OCI-LY7 (cell line): ENCODE results near the gene NCKAP1. TPM values are rescaled to one million over a fixed set of nuclear protein-coding genes. Genes with fewer than 3 reads are reported as not detected.

Experiments used
- BruUV-seq: library from RNA; stranded (reverse); fragments of 400-500 nt; replicated peaks from 2 replicates; lab custom pipeline; 2021; lab: Mats Ljungman, UMichigan
- CTCF ChIA-PET: fragments of 300-600 bp; sonication (Branson Sonifier 250); formaldehyde crosslinking; loops from one replicate; lab custom pipeline; 2022; ENCODE audit warnings: antibody characterized with exemption; ENCODE audit not compliant: unreplicated experiment; lab: Charles Lee
- POLR2A ChIA-PET: fragments of 300-600 bp; sonication (Branson Sonifier 250); formaldehyde crosslinking; loops from one replicate; lab custom pipeline; 2022; ENCODE audit warnings: antibody characterized with exemption; lab: Charles Lee
- DNase-seq: peaks from one replicate; pipeline ENCODE4 v3.0.0-alpha.2; 2015; ENCODE audit warnings: low spot score
- H2AFZ ChIP-seq: fragments of 200-600 bp; sonication (generic), shearing (Covaris generic); 2 replicates; pipeline ENCODE4 v1.6.1; 2014; ENCODE audit warnings: mild to moderate bottlenecking, antibody characterized with exemption, low read length, moderate library complexity
- H3K27ac ChIP-seq: fragments of 200-600 bp; sonication (generic); 2 replicates; pipeline ENCODE4 v1.5.1; 2014; ENCODE audit warnings: mixed run types, low read depth, mild to moderate bottlenecking, moderate library complexity, low read length, inconsistent platforms; ENCODE audit not compliant: poor library complexity, severe bottlenecking
- H3K36me3 ChIP-seq: fragments of 200-600 bp; sonication (generic); 2 replicates; pipeline ENCODE4 v1.6.1; 2014; ENCODE audit warnings: mild to moderate bottlenecking, antibody characterized with exemption, low read length, moderate library complexity, mixed read lengths; ENCODE audit not compliant: insufficient read depth
- H3K4me1 ChIP-seq: fragments of 200-600 bp; sonication (generic); 2 replicates; pipeline ENCODE4 v1.5.1; 2014; ENCODE audit warnings: mild to moderate bottlenecking, low read length; ENCODE audit not compliant: insufficient read depth, poor library complexity, severe bottlenecking
- H3K4me2 ChIP-seq: fragments of 200-600 bp; sonication (generic); 2 replicates; pipeline ENCODE4 v1.6.1; 2014; ENCODE audit warnings: mild to moderate bottlenecking, low read length
- H3K4me3 ChIP-seq: fragments of 200-600 bp; sonication (generic); 2 replicates; pipeline ENCODE4 v1.5.1; 2014; ENCODE audit warnings: mild to moderate bottlenecking, low read depth, low read length; ENCODE audit not compliant: poor library complexity, severe bottlenecking
- H3K79me2 ChIP-seq: fragments of 200-600 bp; sonication (generic); 2 replicates; pipeline ENCODE4 v1.6.1; 2016; ENCODE audit warnings: low read depth, mild to moderate bottlenecking, low read length, moderate library complexity, mixed read lengths; ENCODE audit not compliant: insufficient read depth
- H3K9me2 ChIP-seq: fragments of 200-600 bp; sonication (generic); 2 replicates; pipeline ENCODE4 v1.6.1; 2016; ENCODE audit warnings: mild to moderate bottlenecking, low read length, mixed read lengths; ENCODE audit not compliant: insufficient read depth
- H3K9me3 ChIP-seq: fragments of 200-600 bp; sonication (generic); 2 replicates; pipeline ENCODE4 v1.6.1; 2014; ENCODE audit warnings: mild to moderate bottlenecking, mixed run types, low read length, mixed read lengths
- H4K20me1 ChIP-seq: fragments of 200-600 bp; sonication (generic); 2 replicates; pipeline ENCODE4 v1.6.1; 2014; ENCODE audit warnings: mild to moderate bottlenecking, antibody characterized with exemption, low read length, moderate library complexity, mixed read lengths; ENCODE audit not compliant: insufficient read depth
- CTCF ChIP-seq: fragments of 200-600 bp; sonication (generic); conservative IDR thresholded peaks from 2 replicates; pipeline ENCODE4 v1.5.1; 2014; ENCODE audit warnings: mild to moderate bottlenecking, antibody characterized with exemption, low read length, moderate library complexity, mixed read lengths
- EZH2phosphoT487 ChIP-seq: fragments of 200-600 bp; sonication (generic); IDR thresholded peaks from 2 replicates; pipeline ENCODE4 v1.6.1; 2018; ENCODE audit warnings: low read depth, borderline replicate concordance, mild to moderate bottlenecking, mixed run types, antibody characterized with exemption, low read length, moderate library complexity, mixed read lengths
- intact Hi-C: fragments of 100-400 bp; cut with micrococcal nuclease; formaldehyde crosslinking; loops from one replicate; pipeline ENCODE4 v1.10.0; 2022; ENCODE audit not compliant: unreplicated experiment
- total RNA-seq, 2 experiments: library from RNA; depleted of rRNA in 1 of 2; stranded (reverse); fragments of >200 nt in 1 of 2; shearing (Covaris generic) in 1 of 2; gene quantifications; 2 replicates each; pipeline ENCODE4 v1.2.3, GENCODE V29; 2014 to 2022

NCKAP1 gene
- total RNA-seq, 2 experiments from 2014 or later: 0.06 to 0.55 TPM

- no peak for DNase-seq
- Histone ChIP-seq H3K4me1 (no peaks in the 10 kb centered on the region), H3K4me2 (no peak overlapping the region), H3K79me2 (no peaks in the 10 kb centered on the region), H3K9me3 (no peaks in the 10 kb centered on the region), H3K9me2 (no peaks in the 10 kb centered on the region), H4K20me1 (no peaks in the 10 kb centered on the region), H2AFZ (no peak overlapping the region), H3K27ac (no peak overlapping the region), H3K4me3 (no peak overlapping the region), H3K36me3 (no peaks in the 10 kb centered on the region)
- ChIA-PET POLR2A (no interaction called here), CTCF (no interaction called here)
- TF ChIP-seq EZH2phosphoT487 (no peak), CTCF (no peak)
- intact Hi-C loops: no loop called here
- BruUV-seq: no TSS peak
Measured at GRCh38 chr2:183011743-183012142, 26.5 kb downstream of the NCKAP1 start.

DNA sequence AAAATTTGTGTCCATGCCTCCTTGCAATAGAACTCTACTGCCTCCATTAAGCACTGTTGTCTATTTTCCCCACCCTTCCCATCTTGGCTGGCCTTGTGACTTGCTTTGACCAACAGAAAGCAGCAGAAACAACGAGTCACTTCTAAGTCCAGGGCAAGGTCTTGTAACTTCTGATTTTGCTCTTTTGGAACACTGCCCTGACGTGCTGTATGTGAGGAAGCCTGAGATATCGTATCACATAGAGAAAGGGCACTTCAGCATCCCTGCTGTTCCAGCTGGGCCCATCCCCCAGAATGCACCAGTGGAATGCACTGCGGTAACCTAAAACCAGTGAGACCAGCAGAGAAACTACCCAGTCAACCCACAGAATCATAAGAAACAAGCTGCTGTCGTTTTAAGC, 28.1 kb downstream of the NCKAP1 start:
- Histone ChIP-seq H3K36me3 (no peaks in the 10 kb centered on the region), H3K79me2 (no peaks in the 10 kb centered on the region), H4K20me1 (no peaks in the 10 kb centered on the region), H3K27ac (no peak overlapping the region), H3K4me2 (no peak overlapping the region), H3K4me3 (no peak overlapping the region), H3K4me1 (no peaks in the 10 kb centered on the region), H3K9me2 (no peaks in the 10 kb centered on the region), H2AFZ (no peak overlapping the region), H3K9me3 (no peaks in the 10 kb centered on the region)
- no peak for DNase-seq
- no TSS peak for BruUV-seq
- intact Hi-C loops: no loop called here
- CTCF ChIA-PET: no interaction called here
- POLR2A ChIA-PET: no interaction called here
- TF ChIP-seq CTCF: no peak
- no peak for TF ChIP-seq EZH2phosphoT487

- ChIA-PET CTCF (no interaction called here), POLR2A (no interaction called here)
- intact Hi-C loops: no loop called here
- no TSS peak for BruUV-seq
- Histone ChIP-seq H3K36me3 (no peaks in the 10 kb centered on the region), H3K9me3 (no peaks in the 10 kb centered on the region), H3K4me1 (no peaks in the 10 kb centered on the region), H3K4me3 (no peak overlapping the region), H3K4me2 (no peak overlapping the region), H3K79me2 (no peaks in the 10 kb centered on the region), H2AFZ (no peak overlapping the region), H4K20me1 (no peaks in the 10 kb centered on the region), H3K9me2 (no peaks in the 10 kb centered on the region), H3K27ac (no peak overlapping the region)
- no peak for TF ChIP-seq CTCF
- TF ChIP-seq EZH2phosphoT487: no peak
- DNase-seq: no peak
Measured at GRCh38 chr2:183009249-183009899, 28.9 kb downstream of the NCKAP1 start.
